Brain microvascular endothelial cell (primary cell): Measurements from ENCODE around the gene IER5.
A peak's percentile ranks its signal among the peaks of the same experiment; 100 is the strongest.

Experiments used
- DNase-seq: peaks from one replicate; pipeline ENCODE4 v3.0.0-alpha.2; 2020
- H3K27ac ChIP-seq: fragments of 250-450 bp; sonication (Bioruptor Pico); 2 replicates; pipeline ENCODE4 v1.5.1; 2020; ENCODE audit warnings: mild to moderate bottlenecking, moderate library complexity
- H3K27me3 ChIP-seq: fragments of 250-450 bp; sonication (Bioruptor Pico); replicated peaks from 2 replicates; pipeline ENCODE4 v1.5.1; 2020; ENCODE audit warnings: mild to moderate bottlenecking
- H3K36me3 ChIP-seq: fragments of 250-450 bp; sonication (Bioruptor Pico); replicated peaks from 2 replicates; pipeline ENCODE4 v1.5.1; 2020; ENCODE audit warnings: mild to moderate bottlenecking
- H3K4me3 ChIP-seq: 2 replicates; pipeline ENCODE4 v1.5.1; 2011; ENCODE audit warnings: low read depth, mild to moderate bottlenecking, control low read depth, low read length, moderate library complexity
- in situ Hi-C: cut with HindIII; loops from 2 replicates; pipeline ENCODE4 v1.10.0; 2017; ENCODE audit warnings: low sequenced_read_pairs, low pct_ligation_motif_present
- TF ChIP-seq, protein P1 (sequence below): IDR thresholded peaks from 2 replicates; pipeline ENCODE4 v1.5.1; 2011; ENCODE audit warnings: low read depth, mild to moderate bottlenecking, moderate library complexity, low read length, control low read depth, inconsistent platforms; ENCODE audit errors: missing control alignments

IER5 gene

DNA sequence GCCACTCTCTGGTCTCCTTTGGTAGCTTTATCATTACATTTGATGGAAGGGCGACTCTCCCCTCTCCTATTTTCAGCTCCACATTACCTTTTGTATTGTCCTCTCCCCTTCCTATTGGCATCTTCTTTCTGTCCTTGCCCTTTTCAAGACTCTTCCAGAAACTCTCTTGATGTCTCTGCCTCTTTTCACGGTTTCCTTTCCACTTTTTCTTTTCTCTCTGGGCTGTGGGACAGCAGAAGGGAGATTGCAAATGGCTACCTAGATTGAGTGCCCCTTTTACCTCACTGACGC is 17.5 kb downstream of the IER5 start:
- H3K27ac ChIP-seq, result no peak overlapping the region
- no peak overlapping the region for H3K4me3 ChIP-seq
- TF ChIP-seq, protein P1, sequence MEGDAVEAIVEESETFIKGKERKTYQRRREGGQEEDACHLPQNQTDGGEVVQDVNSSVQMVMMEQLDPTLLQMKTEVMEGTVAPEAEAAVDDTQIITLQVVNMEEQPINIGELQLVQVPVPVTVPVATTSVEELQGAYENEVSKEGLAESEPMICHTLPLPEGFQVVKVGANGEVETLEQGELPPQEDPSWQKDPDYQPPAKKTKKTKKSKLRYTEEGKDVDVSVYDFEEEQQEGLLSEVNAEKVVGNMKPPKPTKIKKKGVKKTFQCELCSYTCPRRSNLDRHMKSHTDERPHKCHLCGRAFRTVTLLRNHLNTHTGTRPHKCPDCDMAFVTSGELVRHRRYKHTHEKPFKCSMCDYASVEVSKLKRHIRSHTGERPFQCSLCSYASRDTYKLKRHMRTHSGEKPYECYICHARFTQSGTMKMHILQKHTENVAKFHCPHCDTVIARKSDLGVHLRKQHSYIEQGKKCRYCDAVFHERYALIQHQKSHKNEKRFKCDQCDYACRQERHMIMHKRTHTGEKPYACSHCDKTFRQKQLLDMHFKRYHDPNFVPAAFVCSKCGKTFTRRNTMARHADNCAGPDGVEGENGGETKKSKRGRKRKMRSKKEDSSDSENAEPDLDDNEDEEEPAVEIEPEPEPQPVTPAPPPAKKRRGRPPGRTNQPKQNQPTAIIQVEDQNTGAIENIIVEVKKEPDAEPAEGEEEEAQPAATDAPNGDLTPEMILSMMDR, result no peak
- in situ Hi-C loops, result no loop called here
- no peaks in the 10 kb centered on the region for H3K36me3 ChIP-seq
- H3K27me3 ChIP-seq, result no peaks in the 10 kb centered on the region
- DNase-seq, result no peak

DNA sequence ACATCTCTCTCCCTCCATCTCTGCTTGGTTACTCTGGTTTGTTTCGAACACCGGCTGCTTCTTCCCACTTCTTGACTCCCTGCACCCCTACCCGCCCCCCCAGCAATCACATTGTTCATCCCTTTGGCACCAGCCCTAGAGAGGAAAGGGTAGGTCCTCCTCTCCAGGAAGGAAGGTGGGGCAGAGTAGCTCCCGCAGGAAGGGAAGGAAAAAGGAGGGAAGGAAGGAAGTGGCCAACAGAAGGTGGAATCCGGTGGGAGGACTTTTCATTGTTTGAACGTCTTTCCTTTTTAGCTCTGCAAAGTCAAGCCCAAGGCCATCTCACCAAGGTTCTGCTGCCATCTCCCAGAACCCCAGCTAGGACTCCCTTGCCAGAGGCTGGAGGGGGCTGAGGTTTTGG is 18.0 kb downstream of the IER5 start:
- H3K4me3 ChIP-seq, result no peak overlapping the region
- H3K36me3 ChIP-seq, result no peaks in the 10 kb centered on the region
- no peak overlapping the region for H3K27ac ChIP-seq
- no peaks in the 10 kb centered on the region for H3K27me3 ChIP-seq
- no peak for DNase-seq
- in situ Hi-C loops, result no loop called here
- TF ChIP-seq, protein P1, result no peak

DNA sequence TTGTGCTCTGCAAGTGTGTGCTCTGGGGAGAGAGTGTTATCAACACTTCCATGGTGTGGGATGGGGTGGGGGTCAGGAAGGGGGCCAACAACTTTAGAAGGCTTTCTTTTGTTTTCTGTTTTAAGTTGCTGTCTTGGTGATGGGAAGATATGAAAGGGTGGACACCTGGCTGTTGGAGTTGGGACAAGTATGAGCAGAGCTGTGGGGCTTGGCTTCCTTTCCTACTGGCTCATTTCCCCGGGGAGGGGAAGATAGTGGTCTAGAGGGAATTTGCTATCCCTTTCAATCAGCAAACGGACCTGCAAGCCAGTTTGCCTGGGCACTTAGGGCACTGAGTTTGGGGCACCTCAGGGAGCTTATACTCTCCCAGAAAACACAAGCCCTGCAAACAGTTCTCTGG is 19.2 kb downstream of the IER5 start:
- H3K27ac ChIP-seq, result no peak overlapping the region
- no peak overlapping the region for H3K4me3 ChIP-seq
- no peaks in the 10 kb centered on the region for H3K36me3 ChIP-seq
- DNase-seq, result no peak
- TF ChIP-seq, protein P1, result no peak
- in situ Hi-C loops, result no loop called here
- H3K27me3 ChIP-seq, result no peaks in the 10 kb centered on the region

DNA sequence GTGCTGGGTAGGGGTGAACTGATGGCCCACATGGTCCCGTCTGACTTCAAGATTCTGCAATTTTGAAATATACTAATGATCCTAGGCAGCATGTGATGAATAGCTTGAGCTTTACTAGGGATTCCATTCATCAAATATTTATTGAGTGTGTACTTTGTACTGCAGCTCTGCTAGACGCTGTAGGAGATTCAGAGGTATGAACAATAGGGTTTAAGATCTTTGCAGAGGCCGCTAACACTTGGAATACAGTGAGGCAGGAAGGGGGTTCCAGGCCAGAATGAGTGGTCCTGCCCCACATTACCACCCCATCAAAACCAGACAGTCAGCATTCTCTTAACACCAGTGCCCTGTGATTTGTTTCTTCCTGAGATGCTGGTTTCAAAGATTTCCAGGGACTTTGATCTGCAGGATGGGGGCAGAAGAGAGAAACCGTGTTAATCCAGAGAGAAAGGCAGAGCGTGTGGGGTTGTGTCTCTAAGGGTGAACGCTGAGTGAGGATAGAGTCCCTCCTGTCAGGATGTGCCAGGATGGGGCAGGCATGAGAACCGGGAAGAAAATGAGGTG is 19.9 kb downstream of the IER5 start:
- TF ChIP-seq, protein P1, result no peak
- no peaks in the 10 kb centered on the region for H3K27me3 ChIP-seq
- no peak for DNase-seq
- no peaks in the 10 kb centered on the region for H3K36me3 ChIP-seq
- no peak overlapping the region for H3K27ac ChIP-seq
- in situ Hi-C loops, result no loop called here
- no peak overlapping the region for H3K4me3 ChIP-seq

DNA sequence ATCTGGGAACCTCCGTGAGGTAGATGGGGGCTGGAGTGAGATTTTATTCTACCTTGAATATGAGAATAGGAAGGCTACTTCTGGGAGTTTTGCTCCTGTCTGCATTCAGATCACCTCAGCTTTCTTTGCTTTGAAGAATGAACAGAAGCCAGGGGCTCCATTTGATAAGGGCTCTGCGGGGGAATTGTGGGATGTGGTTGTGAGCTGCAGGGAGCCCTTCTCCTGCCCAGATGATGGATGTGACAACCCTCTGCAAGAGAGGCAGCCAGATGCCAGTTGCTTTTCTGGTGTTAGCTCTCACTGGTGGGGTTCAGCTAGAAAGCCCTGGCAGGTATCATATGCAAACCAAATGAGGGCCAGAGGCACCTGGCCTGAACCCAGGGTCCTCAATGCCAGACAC is 21.5 kb downstream of the IER5 start:
- TF ChIP-seq, protein P1, result no peak
- H3K36me3 ChIP-seq, result no peaks in the 10 kb centered on the region
- no peak overlapping the region for H3K4me3 ChIP-seq
- in situ Hi-C loops, result no loop called here
- H3K27me3 ChIP-seq, result no peaks in the 10 kb centered on the region
- H3K27ac ChIP-seq, result no peak overlapping the region
- no peak for DNase-seq

DNA sequence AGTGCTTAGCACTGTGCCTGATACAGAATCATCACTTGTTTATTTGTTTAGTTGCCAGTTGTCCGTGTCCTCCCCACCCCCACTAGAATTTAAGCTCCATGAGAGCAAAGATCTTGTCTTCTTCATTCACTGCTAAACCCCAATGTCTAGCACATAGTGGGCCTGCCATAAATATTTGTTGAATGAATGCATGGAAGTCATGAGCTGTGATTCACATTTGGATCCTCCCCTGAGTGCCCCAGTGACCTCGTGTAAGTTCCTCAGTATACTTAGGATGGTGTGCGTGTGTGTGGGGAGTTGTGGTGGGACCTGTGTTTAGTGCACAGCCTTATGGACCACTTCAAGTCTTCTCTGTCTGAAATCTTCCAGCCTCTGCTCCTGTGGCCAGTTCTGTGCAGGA is 23.1 kb downstream of the IER5 start:
- H3K27me3 ChIP-seq, result no peaks in the 10 kb centered on the region
- DNase-seq, result no peak
- no peak overlapping the region for H3K4me3 ChIP-seq
- no peaks in the 10 kb centered on the region for H3K36me3 ChIP-seq
- H3K27ac ChIP-seq, result peak overlapping the region; percentile 65
- TF ChIP-seq, protein P1, result no peak
- in situ Hi-C loops, result no loop called here
